Muscle of leg (tissue), 11 donors: ENCODE data around the gene TENT4B. TPM values are rescaled to one million over a fixed set of nuclear protein-coding genes. Genes with fewer than 3 reads are reported as not detected.
"Not testable (repeated sequence)": the region's sequence is repeated elsewhere in the genome, so short reads cannot be mapped to it uniquely, and the experiment has no call there.

Source experiments
- DNase-seq: peaks from one replicate; pipeline ENCODE4 v3.0.0; 2013
- H3K27ac ChIP-seq: one replicate; pipeline ENCODE4 v1.5.1; 2013; ENCODE audit warnings: mild to moderate bottlenecking, low read length, control low read depth
- H3K27me3 ChIP-seq: one replicate; pipeline ENCODE4 v1.6.1; 2013; ENCODE audit warnings: low read length; ENCODE audit not compliant: control insufficient read depth, insufficient read depth
- H3K36me3 ChIP-seq: one replicate; pipeline ENCODE4 v1.6.1; 2013; ENCODE audit warnings: low read length; ENCODE audit not compliant: control insufficient read depth, insufficient read depth
- H3K4me1 ChIP-seq: one replicate; pipeline ENCODE4 v1.6.1; 2013; ENCODE audit warnings: low read length; ENCODE audit not compliant: control insufficient read depth, insufficient read depth
- H3K4me3 ChIP-seq: one replicate; pipeline ENCODE4 v1.5.1; 2013; ENCODE audit warnings: low read length, control low read depth
- H3K9me3 ChIP-seq: replicated peaks from 2 replicates; pipeline ENCODE4 v1.6.1; 2013; ENCODE audit warnings: low read depth, low read length; ENCODE audit not compliant: control insufficient read depth
- WGBS: methylation state at CpG from one replicate; pipeline ENCODE4 v1.1.5; 2013; ENCODE audit warnings: missing lambda C conversion rate; ENCODE audit not compliant: insufficient coverage; 5-methylcytosine and 5-hydroxymethylcytosine counted together
- polyA plus RNA-seq, 8 donors: library from polyadenylated mRNA; unstranded; fragments of 120-200 nt; gene quantifications; one replicate each; pipeline versions ENCODE4 v1.2.1 to v1.2.3, GENCODE V29; 2013; ENCODE audit warnings: inconsistent platforms in 1 of 8, low replicate concordance in 1 of 8; ENCODE audit not compliant: insufficient read length in 8 of 8, insufficient read depth in 1 of 8
- total RNA-seq: library from RNA; stranded (reverse); fragments of 120-200 nt; gene quantifications from one replicate; pipeline ENCODE4 v1.2.4, GENCODE V29; 2013

TENT4B gene
- total and polyA plus RNA-seq, 9 donors: 5.2 to 7.7 (median 5.9) TPM

GRCh38 chr16:50132571-50132970, 20.5 kb upstream of the TENT4B start:
- DNase-seq, H3K27me3 ChIP-seq, H3K4me1 ChIP-seq, H3K9me3 ChIP-seq, H3K36me3 ChIP-seq, H3K27ac ChIP-seq, H3K4me3 ChIP-seq: not testable (repeated sequence)
- 81% methylated on average over 4 of the region's 7 CpGs for WGBS

GRCh38 chr16:50133214-50133613, 19.9 kb upstream of the TENT4B start:
- WGBS: no CpG with 5 or more reads among the region's 2 CpGs
- H3K36me3 ChIP-seq: no peaks in the 10 kb centered on the region
- peaks cover 2% of the 10 kb centered on the region for H3K27me3 ChIP-seq
- no peak overlapping the region for H3K27ac ChIP-seq
- no peaks in the 10 kb centered on the region for H3K4me1 ChIP-seq
- DNase-seq: no peak
- no peaks in the 10 kb centered on the region for H3K9me3 ChIP-seq
- H3K4me3 ChIP-seq: no peak overlapping the region

GRCh38 chr16:50136399-50136798, 16.7 kb upstream of the TENT4B start:
- Histone ChIP-seq H3K36me3 (no peaks in the 10 kb centered on the region), H3K27me3 (no peaks in the 10 kb centered on the region), H3K27ac (no peak overlapping the region), H3K9me3 (peaks cover 4% of the 10 kb centered on the region), H3K4me1 (no peaks in the 10 kb centered on the region), H3K4me3 (no peak overlapping the region)
- DNase-seq: no peak

GRCh38 chr16:50137268-50137667, 15.8 kb upstream of the TENT4B start:
- Histone ChIP-seq H3K27me3 (no peaks in the 10 kb centered on the region), H3K4me3 (no peak overlapping the region), H3K36me3 (no peaks in the 10 kb centered on the region), H3K27ac (no peak overlapping the region), H3K9me3 (peaks cover 4% of the 10 kb centered on the region), H3K4me1 (no peaks in the 10 kb centered on the region)
- DNase-seq: no peak
- WGBS: 90% methylated on average over 2 of the region's 3 CpGs

- no CpG with 5 or more reads among the region's 1 CpG for WGBS
- no peak overlapping the region for H3K4me3 ChIP-seq
- no peaks in the 10 kb centered on the region for H3K27me3 ChIP-seq
- no peaks in the 10 kb centered on the region for H3K4me1 ChIP-seq
- no peaks in the 10 kb centered on the region for H3K36me3 ChIP-seq
- H3K27ac ChIP-seq: no peak overlapping the region
- no peak for DNase-seq
- H3K9me3 ChIP-seq: peaks cover 4% of the 10 kb centered on the region
Observed at GRCh38 chr16:50139580-50139979, 13.5 kb upstream of the TENT4B start.

GRCh38 chr16:50144211-50144610, 8.9 kb upstream of the TENT4B start:
- no CpG with 5 or more reads among the region's 2 CpGs for WGBS
- Histone ChIP-seq H3K4me3 (no peak overlapping the region), H3K27me3 (no peaks in the 10 kb centered on the region), H3K36me3 (no peaks in the 10 kb centered on the region), H3K4me1 (no peaks in the 10 kb centered on the region), H3K9me3 (peaks cover 4% of the 10 kb centered on the region), H3K27ac (no peak overlapping the region)
- DNase-seq: no peak

GRCh38 chr16:50146479-50147435, 6.3 kb upstream of the TENT4B start:
- Histone ChIP-seq H3K4me3 (no peak overlapping the region), H3K27ac (no peak overlapping the region), H3K4me1 (no peaks in the 10 kb centered on the region), H3K9me3 (no peaks in the 10 kb centered on the region), H3K27me3 (no peaks in the 10 kb centered on the region), H3K36me3 (no peaks in the 10 kb centered on the region)
- no peak for DNase-seq
- 87% methylated on average over 7 of the region's 9 CpGs for WGBS

- no peak overlapping the region for H3K27ac ChIP-seq
- H3K36me3 ChIP-seq: no peaks in the 10 kb centered on the region
- peaks cover 14% of the 10 kb centered on the region for H3K4me1 ChIP-seq
- H3K9me3 ChIP-seq: no peaks in the 10 kb centered on the region
- 98% methylated on average over 4 of the region's 5 CpGs for WGBS
- H3K4me3 ChIP-seq: no peak overlapping the region
- no peak for DNase-seq
- no peaks in the 10 kb centered on the region for H3K27me3 ChIP-seq
Observed at GRCh38 chr16:50151322-50151721, 1.8 kb upstream of the TENT4B start.

GRCh38 chr16:50151756-50152155, 1.4 kb upstream of the TENT4B start:
- Histone ChIP-seq H3K27ac (no peak overlapping the region), H3K27me3 (no peaks in the 10 kb centered on the region), H3K4me3 (no peak overlapping the region), H3K36me3 (no peaks in the 10 kb centered on the region), H3K9me3 (no peaks in the 10 kb centered on the region), H3K4me1 (peaks cover 16% of the 10 kb centered on the region)
- 87% methylated on average over 4 of the region's 11 CpGs for WGBS
- peak; percentile 16 for DNase-seq

- Histone ChIP-seq H3K36me3 (no peaks in the 10 kb centered on the region), H3K27ac (peak overlapping the region; percentile 94), H3K27me3 (no peaks in the 10 kb centered on the region), H3K4me3 (peak overlapping the region; percentile 71), H3K9me3 (no peaks in the 10 kb centered on the region), H3K4me1 (peaks cover 16% of the 10 kb centered on the region)
- no peak for DNase-seq
- WGBS: 0% methylated on average over 13 of the region's 24 CpGs
Observed at GRCh38 chr16:50152351-50152806, 727 bp upstream of the TENT4B start.
